Measurements from ENCODE around the gene ZMAT5.
A peak's percentile ranks its signal among the peaks of the same experiment; 100 is the strongest.

Gene ZMAT5

DNA sequence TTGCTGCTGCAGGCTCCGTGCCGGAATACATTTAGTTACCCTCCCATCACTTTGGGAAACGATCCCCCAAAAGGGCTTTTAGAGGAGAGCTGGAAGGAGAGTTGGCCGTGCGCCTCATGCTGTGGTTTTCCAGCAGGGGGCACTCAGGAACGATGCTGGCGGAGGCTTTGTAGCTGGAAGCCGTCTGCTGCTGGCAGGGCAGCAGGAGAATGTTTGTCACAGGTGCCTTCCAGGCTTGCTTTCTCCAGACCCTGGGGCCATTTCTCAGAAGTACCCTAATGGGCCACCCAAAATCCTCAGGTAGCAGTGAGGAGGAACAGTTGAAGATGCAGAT is 77.0 kb downstream of the ZMAT5 start:
- peak; percentile 86 for DNase-seq (ENCODE audit: low read depth, low spot score)

DNA sequence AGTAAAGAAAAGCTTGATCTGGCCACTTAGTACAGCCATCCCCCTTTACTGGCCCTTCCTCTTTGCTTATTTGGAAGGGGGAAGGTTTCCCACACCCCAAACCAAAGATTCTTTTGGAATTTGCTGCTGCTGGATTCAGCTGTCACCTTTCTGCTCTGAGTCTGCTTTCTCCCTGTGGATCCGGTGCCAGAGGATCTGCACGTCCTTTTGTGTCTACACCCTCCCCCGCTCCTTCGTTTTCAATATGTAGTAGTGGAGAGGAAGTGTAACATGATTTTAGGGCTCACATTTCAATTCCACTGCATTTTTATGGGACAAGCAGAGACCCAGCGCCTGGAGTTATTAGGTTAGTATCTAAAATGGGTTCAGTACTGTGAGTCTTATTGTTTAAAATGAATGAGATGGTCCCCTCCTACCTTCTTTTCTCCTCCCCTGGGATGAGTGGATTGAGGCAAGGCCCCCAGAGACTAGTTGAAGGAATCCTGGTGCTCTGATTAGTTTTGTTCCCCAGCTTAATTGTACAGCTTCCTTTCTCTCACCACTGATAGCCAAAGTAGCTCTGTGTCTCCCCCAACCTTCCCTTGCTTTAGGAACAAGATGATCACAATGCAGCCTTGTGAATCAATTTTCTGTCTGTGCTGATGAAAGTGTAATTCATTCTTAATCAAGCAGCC is 77.5 kb downstream of the ZMAT5 start:
- no peak for DNase-seq (ENCODE audit: low read depth, low spot score)

DNA sequence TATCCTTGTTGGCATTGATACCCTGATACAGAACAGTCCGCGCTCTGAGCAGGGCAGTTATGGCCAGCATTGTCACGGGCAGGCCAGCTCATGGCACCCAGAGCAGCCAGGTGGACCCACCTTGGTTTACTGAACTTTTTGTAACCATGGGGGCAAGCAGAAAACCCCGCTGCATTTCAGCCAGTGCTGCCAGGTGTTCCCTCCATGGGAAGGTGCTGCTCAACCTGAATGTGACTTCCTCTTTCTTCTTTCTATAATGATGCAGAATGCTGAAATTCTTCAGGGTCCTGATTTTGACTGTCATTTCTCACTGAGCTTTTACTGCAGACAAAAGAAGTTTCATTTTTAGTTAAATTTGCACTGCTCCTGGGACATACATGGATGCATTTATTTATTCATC is 82.6 kb downstream of the ZMAT5 start:
- no peak for DNase-seq (ENCODE audit: low read depth, low spot score)

DNA sequence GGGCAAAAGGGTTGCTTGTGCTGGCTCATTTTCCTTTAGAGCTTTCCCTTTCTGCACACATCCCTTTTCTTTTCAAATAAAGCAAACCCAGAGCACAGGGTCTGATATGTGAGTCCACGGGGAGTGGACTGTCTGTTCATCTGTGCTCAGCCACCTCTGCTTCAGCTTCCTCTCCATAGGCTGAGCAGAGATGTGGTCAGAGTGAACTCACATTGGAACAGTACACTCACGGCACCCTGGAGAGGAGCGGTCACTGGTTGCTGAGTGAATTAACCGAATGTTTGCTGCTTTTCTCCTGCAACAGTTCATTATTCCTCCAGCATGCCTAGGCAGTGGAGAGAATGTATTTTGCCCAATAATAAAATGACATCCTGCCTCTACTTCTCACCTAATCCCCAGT is 83.3 kb downstream of the ZMAT5 start:
- DNase-seq (ENCODE audit: low read depth, low spot score), result no peak
